Kidney epithelial cell (primary cell): ENCODE results near the gene MAP4K4. TPM values are rescaled to one million over a fixed set of nuclear protein-coding genes. Genes with fewer than 3 reads are reported as not detected.

Source experiments
- DNase-seq: peaks from one replicate; pipeline ENCODE4 v3.0.0-alpha.2; 2010; ENCODE audit warnings: low read depth
- H3K27me3 ChIP-seq: 2 replicates; pipeline ENCODE4 v1.6.0; 2011; ENCODE audit warnings: low read length; ENCODE audit not compliant: control insufficient read depth, insufficient read depth
- H3K36me3 ChIP-seq: 2 replicates; pipeline ENCODE4 v1.5.1; 2011; ENCODE audit warnings: low read length; ENCODE audit not compliant: control insufficient read depth, insufficient read depth
- H3K4me3 ChIP-seq: 2 replicates; pipeline ENCODE4 v1.5.1; 2011; ENCODE audit warnings: low read depth, mild to moderate bottlenecking, control low read depth, low read length
- total RNA-seq: library from RNA; depleted of rRNA; stranded (reverse); fragments of >200 nt; gene quantifications from 2 replicates; pipeline ENCODE4 v1.2.3, GENCODE V29; 2015
- TF ChIP-seq, protein P1 (sequence below): IDR thresholded peaks from 2 replicates; pipeline ENCODE4 v1.5.1; 2011; ENCODE audit warnings: mild to moderate bottlenecking, moderate library complexity, low read length, control low read depth, inconsistent platforms; ENCODE audit not compliant: insufficient read depth, poor library complexity, severe bottlenecking

MAP4K4 gene
- total RNA-seq, 1 donor from 2014 or later = 134 TPM

DNA sequence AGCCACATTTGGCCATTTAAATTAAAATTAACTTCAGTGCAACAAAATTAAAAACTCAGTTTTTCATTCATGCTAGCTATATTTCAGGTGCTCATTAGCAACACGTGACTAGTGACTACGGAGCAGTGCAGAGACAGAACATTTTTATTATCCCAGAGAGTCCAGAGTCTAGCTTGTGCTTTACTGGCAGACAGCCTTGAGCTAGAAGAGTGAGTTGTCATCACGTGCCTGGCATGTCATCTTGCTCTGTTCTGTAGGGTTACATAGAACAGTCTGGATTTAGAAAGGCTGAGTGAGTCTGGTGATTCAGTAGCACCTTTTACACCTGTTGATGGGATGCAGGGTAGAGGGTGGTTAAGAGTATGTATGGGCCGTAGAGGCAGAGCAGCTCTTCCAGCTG is 157.4 kb downstream of the MAP4K4 start:
- H3K4me3 ChIP-seq = no peak overlapping the region
- H3K27me3 ChIP-seq = no peaks in the 10 kb centered on the region
- no peaks in the 10 kb centered on the region for H3K36me3 ChIP-seq
- TF ChIP-seq, protein P1, sequence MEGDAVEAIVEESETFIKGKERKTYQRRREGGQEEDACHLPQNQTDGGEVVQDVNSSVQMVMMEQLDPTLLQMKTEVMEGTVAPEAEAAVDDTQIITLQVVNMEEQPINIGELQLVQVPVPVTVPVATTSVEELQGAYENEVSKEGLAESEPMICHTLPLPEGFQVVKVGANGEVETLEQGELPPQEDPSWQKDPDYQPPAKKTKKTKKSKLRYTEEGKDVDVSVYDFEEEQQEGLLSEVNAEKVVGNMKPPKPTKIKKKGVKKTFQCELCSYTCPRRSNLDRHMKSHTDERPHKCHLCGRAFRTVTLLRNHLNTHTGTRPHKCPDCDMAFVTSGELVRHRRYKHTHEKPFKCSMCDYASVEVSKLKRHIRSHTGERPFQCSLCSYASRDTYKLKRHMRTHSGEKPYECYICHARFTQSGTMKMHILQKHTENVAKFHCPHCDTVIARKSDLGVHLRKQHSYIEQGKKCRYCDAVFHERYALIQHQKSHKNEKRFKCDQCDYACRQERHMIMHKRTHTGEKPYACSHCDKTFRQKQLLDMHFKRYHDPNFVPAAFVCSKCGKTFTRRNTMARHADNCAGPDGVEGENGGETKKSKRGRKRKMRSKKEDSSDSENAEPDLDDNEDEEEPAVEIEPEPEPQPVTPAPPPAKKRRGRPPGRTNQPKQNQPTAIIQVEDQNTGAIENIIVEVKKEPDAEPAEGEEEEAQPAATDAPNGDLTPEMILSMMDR = no peak
- no peak for DNase-seq

DNA sequence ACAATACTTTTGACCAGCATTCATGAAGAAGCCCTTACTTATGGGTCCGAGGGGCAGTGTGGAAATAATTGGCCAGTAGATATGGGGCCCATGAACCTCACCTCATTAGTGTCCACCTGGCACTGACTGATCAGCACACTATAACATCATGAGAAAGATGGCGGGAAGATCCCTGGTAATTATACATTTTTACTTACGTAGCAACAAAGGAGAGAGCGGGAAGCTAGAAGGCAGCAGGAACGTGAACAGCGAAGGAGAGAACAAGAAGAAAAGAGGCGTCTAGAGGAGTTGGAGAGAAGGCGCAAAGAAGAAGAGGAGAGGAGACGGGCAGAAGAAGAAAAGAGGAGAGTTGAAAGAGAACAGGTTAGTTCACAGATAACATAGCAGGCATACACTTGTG is 158.3 kb downstream of the MAP4K4 start:
- H3K4me3 ChIP-seq = no peak overlapping the region
- TF ChIP-seq, protein P1 = no peak
- peaks cover 1% of the 10 kb centered on the region for H3K36me3 ChIP-seq
- no peaks in the 10 kb centered on the region for H3K27me3 ChIP-seq
- DNase-seq = no peak

DNA sequence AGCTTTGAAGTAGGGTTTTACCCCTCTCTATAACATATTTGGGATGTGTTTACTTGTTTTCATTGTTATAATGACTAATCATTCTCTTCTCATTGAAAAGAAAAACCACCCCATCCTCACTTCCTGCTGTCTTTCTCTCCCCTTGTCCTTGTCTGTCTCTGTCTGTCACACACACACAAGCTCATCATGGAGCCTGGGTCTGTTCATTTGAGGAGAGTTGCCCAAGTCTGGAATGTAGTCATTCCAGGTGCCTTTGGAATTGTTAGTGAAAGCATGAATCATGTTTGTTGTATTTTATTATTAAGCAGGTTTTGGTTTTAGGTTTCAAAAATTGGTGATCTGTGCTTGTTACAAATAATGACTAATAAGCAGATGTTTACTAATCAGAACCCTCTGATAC is 160.7 kb downstream of the MAP4K4 start:
- H3K4me3 ChIP-seq = no peak overlapping the region
- DNase-seq = peak; percentile 26
- H3K27me3 ChIP-seq = no peaks in the 10 kb centered on the region
- TF ChIP-seq, protein P1 = no peak
- H3K36me3 ChIP-seq = peaks cover 1% of the 10 kb centered on the region

DNA sequence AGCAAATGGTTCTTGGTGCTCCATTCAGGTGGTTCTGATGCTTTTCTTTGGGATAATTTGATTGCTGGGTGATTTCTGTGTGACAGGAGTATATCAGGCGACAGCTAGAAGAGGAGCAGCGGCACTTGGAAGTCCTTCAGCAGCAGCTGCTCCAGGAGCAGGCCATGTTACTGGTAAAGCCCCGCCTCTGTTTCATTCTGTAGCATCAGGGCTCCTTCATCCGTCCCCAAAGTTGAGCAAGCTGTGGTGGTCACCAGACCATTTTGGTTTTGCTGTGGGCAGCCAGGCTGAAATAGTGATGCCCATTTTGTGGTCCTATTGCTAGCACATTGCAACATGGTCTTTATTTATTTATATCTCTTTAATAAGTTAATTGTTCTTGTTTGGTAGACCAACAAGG is 161.4 kb downstream of the MAP4K4 start:
- no peak overlapping the region for H3K4me3 ChIP-seq

DNA sequence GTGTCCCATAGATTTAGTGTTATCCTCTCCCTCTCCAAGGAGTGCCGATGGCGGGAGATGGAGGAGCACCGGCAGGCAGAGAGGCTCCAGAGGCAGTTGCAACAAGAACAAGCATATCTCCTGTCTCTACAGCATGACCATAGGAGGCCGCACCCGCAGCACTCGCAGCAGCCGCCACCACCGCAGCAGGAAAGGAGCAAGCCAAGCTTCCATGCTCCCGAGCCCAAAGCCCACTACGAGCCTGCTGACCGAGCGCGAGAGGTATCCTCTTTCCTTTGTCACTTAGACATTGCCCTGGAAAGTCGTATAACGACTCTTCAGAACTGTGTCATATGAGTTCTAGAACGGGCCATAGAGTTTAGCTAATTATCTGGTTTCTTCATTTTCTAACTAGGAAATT is 162.1 kb downstream of the MAP4K4 start:
- TF ChIP-seq, protein P1 = no peak
- no peak overlapping the region for H3K4me3 ChIP-seq
- peaks cover 1% of the 10 kb centered on the region for H3K36me3 ChIP-seq
- DNase-seq = no peak
- H3K27me3 ChIP-seq = no peaks in the 10 kb centered on the region

More for the DNA sequence above, 161.4 kb downstream of the MAP4K4 start:
- peaks cover 1% of the 10 kb centered on the region for H3K36me3 ChIP-seq
- TF ChIP-seq, protein P1 = no peak
- H3K27me3 ChIP-seq = no peaks in the 10 kb centered on the region
- no peak for DNase-seq

DNA sequence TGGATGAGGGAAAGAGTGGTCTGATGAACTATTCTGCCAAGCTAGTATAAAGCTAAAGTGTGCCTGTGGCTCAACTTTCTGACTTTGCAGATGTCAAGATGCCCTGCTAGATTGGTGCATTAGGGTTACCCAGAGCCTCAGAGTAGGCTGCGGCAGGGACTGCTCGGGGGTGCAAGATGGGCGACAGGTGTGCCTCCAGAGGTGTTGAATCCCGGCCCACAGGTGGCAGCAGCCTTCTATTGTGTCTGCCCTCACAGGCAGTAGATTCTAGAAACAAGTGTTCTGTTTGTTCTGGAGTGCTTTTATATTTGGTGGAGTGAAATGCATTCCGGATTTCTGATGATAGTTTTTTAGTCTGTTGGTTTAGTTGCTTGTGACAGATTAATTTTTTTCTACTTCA is 162.7 kb downstream of the MAP4K4 start:
- DNase-seq = no peak
- Histone ChIP-seq H3K27me3 (no peaks in the 10 kb centered on the region), H3K4me3 (no peak overlapping the region), H3K36me3 (peaks cover 1% of the 10 kb centered on the region)
- TF ChIP-seq, protein P1 = peak; percentile 9
